Testis (tissue), 3 donors: Measurements from ENCODE around the gene MSI2. TPM values are rescaled to one million over a fixed set of nuclear protein-coding genes. Genes with fewer than 3 reads are reported as not detected.

Experiments used
- DNase-seq: peaks from one replicate; pipeline ENCODE4 v3.0.0-alpha.2; 2019
- H3K27ac ChIP-seq, 2 donors: fragments of 200-600 bp; sonication (generic); one replicate each; pipeline ENCODE4 v1.5.1; 2019
- H3K27me3 ChIP-seq: fragments of 200-600 bp; sonication (generic); one replicate; pipeline ENCODE4 v1.5.1; 2019
- H3K36me3 ChIP-seq: fragments of 200-600 bp; sonication (generic); one replicate; pipeline ENCODE4 v1.5.1; 2017; ENCODE audit warnings: low read depth; ENCODE audit errors: missing control alignments
- H3K4me1 ChIP-seq: fragments of 200-600 bp; sonication (generic); one replicate; pipeline ENCODE4 v1.5.1; 2019
- H3K4me3 ChIP-seq, 2 donors: fragments of 200-600 bp; sonication (generic); one replicate each; pipeline ENCODE4 v1.5.1; 2017 to 2019
- H3K9me3 ChIP-seq: fragments of 200-600 bp; sonication (generic); one replicate; pipeline ENCODE4 v1.5.1; 2017
- CTCF ChIP-seq, 3 experiments: fragments of 450-650 bp in 2 of 3; fragments of 200-600 bp in 1 of 3; sonication (generic) in 1 of 3; IDR thresholded peaks; one replicate each; pipeline ENCODE4 v1.5.1; 2016 to 2019; ENCODE audit warnings: antibody characterized with exemption in 3 of 3, mild to moderate bottlenecking in 2 of 3, moderate library complexity in 1 of 3
- POLR2A ChIP-seq: fragments of 450-650 bp; IDR thresholded peaks from one replicate; pipeline ENCODE4 v1.6.1; 2017; ENCODE audit warnings: antibody characterized with exemption, mild to moderate bottlenecking, moderate library complexity
- WGBS, 2 donors: methylation state at CpG; one replicate each; pipeline ENCODE4 v1.1.5; 2018; 5-methylcytosine and 5-hydroxymethylcytosine counted together
- intact Hi-C: fragments of 100-400 bp; cut with DNase I; formaldehyde crosslinking; loops from one replicate; pipeline ENCODE4 v1.15.1; 2023; ENCODE audit warnings: low total_unique reads
- polyA plus RNA-seq: library from polyadenylated mRNA; stranded (reverse); fragments of 350-450 nt; fragmentation: Illumina TruSeq; extraction: RNeasy Lipid Tissue Mini Kit (QIAGEN cat#74804); gene quantifications from one replicate; pipeline ENCODE4 v1.2.3, GENCODE V29; 2014; ENCODE audit warnings: low read depth, low replicate concordance; ENCODE audit not compliant: insufficient read depth
- total RNA-seq, 2 donors: library from RNA; depleted of rRNA; stranded (reverse); fragments of >200 nt; gene quantifications; one replicate each; pipeline ENCODE4 v1.2.3, GENCODE V29; 2016

The MSI2 gene
- total and polyA plus RNA-seq, 3 donors from 2014 or later = 46.5 to 106 (median 76.6) TPM

DNA sequence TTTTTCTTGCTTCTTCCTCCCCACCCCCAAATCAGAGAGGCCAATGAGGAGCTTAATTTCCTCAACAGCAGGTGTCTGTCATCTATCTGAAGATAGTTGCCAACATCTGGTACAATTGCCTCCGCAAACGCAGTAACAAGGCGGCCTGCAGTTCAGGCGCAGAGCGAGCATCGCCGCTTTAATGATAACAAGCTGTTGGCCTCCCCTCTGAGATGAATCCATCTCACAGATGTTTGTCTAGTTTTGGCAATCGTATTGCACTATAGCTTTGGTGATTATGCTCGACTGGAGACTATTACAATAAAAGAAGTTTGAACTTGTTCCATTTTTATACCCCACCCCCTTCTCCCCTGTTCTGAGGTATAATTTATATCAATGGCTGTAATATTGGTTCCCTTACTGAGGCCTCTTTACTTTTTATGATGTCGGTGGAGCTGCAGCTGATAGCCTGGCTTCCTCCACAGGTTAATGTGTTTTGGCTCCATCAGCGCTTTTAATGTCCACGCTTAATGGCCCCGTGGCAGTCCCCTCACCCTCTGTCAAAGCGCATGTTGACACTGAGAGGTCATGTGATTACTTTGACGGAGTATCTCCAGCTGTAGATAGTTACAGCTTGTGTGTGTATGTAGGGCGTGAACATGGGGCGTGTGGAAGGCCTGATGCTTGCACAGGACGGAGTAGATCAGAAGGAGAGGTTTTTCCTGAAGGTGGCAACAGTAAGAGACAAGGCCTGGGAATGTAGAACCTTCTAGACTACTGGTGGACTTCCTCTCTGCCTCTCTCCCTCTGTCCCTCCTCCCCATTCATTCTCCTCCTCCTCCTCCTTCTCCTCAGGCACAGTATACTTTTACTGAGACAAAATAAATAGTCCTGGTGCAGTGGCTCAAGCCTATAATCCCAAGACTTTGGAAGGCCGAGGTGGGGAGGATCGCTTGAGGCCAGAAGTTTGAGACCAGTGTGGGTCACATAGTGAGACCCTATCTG lies 164.7 kb downstream of the MSI2 start:
- Histone ChIP-seq H3K27me3 (no peaks in the 10 kb centered on the region), H3K36me3 (no peaks in the 10 kb centered on the region), H3K27ac (no peak overlapping the region), H3K9me3 (no peaks in the 10 kb centered on the region), H3K4me3 (no peak overlapping the region), H3K4me1 (peaks cover 3% of the 10 kb centered on the region)
- 84 to 88% methylated on average over 20 of the region's 20 CpGs for WGBS, 2 donors
- TF ChIP-seq CTCF (IDR thresholded peaks at IDR 0.05) (no peak), POLR2A (no peak)
- intact Hi-C loops = no loop called here
- DNase-seq = no peak

GRCh38 chr17:57422574-57423164 lies 166.3 kb downstream of the MSI2 start:
- no peaks in the 10 kb centered on the region for H3K4me1 ChIP-seq
- H3K4me3 ChIP-seq = no peak overlapping the region
- no peaks in the 10 kb centered on the region for H3K27me3 ChIP-seq
- H3K36me3 ChIP-seq = no peaks in the 10 kb centered on the region
- no peak overlapping the region for H3K27ac ChIP-seq
- WGBS, 2 donors = 85 to 90% methylated on average over 9 of the region's 9 CpGs
- TF ChIP-seq CTCF (IDR thresholded peaks at IDR 0.05) (no peak), POLR2A (no peak)
- intact Hi-C loops = no loop called here
- no peak for DNase-seq
- no peaks in the 10 kb centered on the region for H3K9me3 ChIP-seq

DNA sequence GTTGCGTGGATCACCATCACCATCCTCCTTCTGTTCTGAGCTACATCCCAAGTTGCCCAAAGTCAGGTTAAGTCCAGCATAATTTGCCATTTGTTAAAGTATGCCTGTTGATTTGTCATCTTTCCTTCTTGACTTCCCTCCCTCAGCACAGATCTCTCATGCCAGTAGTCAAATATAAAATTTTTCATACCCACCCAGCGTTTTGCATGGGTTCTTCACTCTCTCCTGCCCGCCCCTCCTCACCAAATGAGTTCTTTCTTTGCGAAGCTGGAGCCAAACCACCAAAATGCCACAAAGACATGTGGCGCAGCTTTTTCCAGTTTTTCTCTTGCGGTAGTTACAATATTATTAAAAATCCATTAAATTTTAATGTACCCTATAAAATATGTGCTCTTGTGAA lies 167.2 kb downstream of the MSI2 start:
- H3K4me1 ChIP-seq = no peaks in the 10 kb centered on the region
- DNase-seq = no peak
- intact Hi-C loops = no loop called here
- H3K9me3 ChIP-seq = no peaks in the 10 kb centered on the region
- no peak overlapping the region for H3K27ac ChIP-seq
- WGBS, 2 donors = 74 to 78% methylated on average over 6 of the region's 6 CpGs
- H3K27me3 ChIP-seq = no peaks in the 10 kb centered on the region
- no peaks in the 10 kb centered on the region for H3K36me3 ChIP-seq
- TF ChIP-seq POLR2A (no peak), CTCF (IDR thresholded peaks at IDR 0.05) (no peak)
- no peak overlapping the region for H3K4me3 ChIP-seq

DNA sequence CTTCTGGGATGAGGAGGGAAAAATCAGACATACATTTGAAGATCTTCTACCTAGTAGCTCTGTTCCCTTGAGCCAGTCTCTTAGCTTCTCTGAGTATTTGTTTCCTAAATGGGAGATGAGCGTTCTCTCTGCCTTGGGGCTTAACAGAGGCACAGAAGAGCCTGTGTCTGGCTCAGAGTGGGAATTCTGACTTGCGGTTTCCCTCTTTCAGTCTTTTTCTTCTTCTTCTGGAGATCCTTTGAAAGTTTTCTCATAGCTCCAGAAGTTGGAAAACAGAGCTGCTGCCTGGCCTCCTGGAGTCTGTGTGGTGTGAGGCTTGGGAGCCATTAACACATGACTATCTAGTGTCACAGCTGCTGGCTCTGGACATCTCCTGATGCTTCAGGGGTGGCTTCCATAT lies 167.9 kb downstream of the MSI2 start:
- H3K27ac ChIP-seq = no peak overlapping the region
- no peak overlapping the region for H3K4me3 ChIP-seq
- no peaks in the 10 kb centered on the region for H3K27me3 ChIP-seq
- H3K9me3 ChIP-seq = no peaks in the 10 kb centered on the region
- no peak for DNase-seq
- WGBS, 2 donors = 70 to 79% methylated on average over 2 of the region's 2 CpGs
- H3K36me3 ChIP-seq = no peaks in the 10 kb centered on the region
- no peaks in the 10 kb centered on the region for H3K4me1 ChIP-seq
- intact Hi-C loops = no loop called here
- TF ChIP-seq POLR2A (no peak), CTCF (IDR thresholded peaks at IDR 0.05) (no peak)
